Right lobe of liver (tissue), 6 donors: Measurements from ENCODE around the gene ITPR2. TPM values are rescaled to one million over a fixed set of nuclear protein-coding genes. Genes with fewer than 3 reads are reported as not detected.
"Not testable (repeated sequence)": the region's sequence is repeated elsewhere in the genome, so short reads cannot be mapped to it uniquely, and the experiment has no call there.

Experiments used
- ATAC-seq, 4 donors: fragments of 200-7000 bp; cut with Tn5 transposase; one replicate each; pipeline ENCODE4 v1.9.1; 2020; ENCODE audit warnings: mild to moderate bottlenecking in 4 of 4, moderate library complexity in 4 of 4
- DNase-seq, 3 donors: peaks; one replicate each; pipeline ENCODE4 v3.0.0-alpha.2; 2020
- H3K27ac ChIP-seq, 3 donors: fragments of 200-600 bp; one replicate each; pipeline ENCODE4 v1.8.0; 2022
- H3K27me3 ChIP-seq, 2 donors: fragments of 200-600 bp; one replicate each; pipeline ENCODE4 v1.8.0; 2022
- H3K36me3 ChIP-seq, 4 donors: fragments of 200-600 bp; sonication (generic) in 1 of 4; one replicate each; pipeline versions ENCODE4 v1.5.1 to v1.8.0; 2017 to 2022; ENCODE audit warnings: control low read depth in 1 of 4
- H3K4me1 ChIP-seq, 4 donors: fragments of 200-600 bp; sonication (generic) in 1 of 4; one replicate each; pipeline versions ENCODE4 v1.5.1 to v1.8.0; 2017 to 2022; ENCODE audit warnings: control low read depth in 1 of 4
- H3K4me3 ChIP-seq, 3 donors: fragments of 200-600 bp; one replicate each; pipeline ENCODE4 v1.8.0; 2022
- H3K9me3 ChIP-seq, 4 donors: fragments of 200-600 bp; sonication (generic) in 1 of 4; one replicate each; pipeline versions ENCODE4 v1.5.1 to v1.8.0; 2017 to 2022; ENCODE audit warnings: control low read depth in 1 of 4
- CTCF ChIP-seq, 4 donors: fragments of 200-600 bp in 3 of 4; fragments of 450-650 bp in 1 of 4; IDR thresholded peaks; one replicate each; pipeline versions ENCODE4 v1.5.1 to v1.8.0; 2016 to 2022; ENCODE audit warnings: antibody characterized with exemption in 4 of 4, mild to moderate bottlenecking in 2 of 4
- POLR2A ChIP-seq: fragments of 450-650 bp; IDR thresholded peaks from one replicate; pipeline ENCODE4 v1.6.1; 2017; ENCODE audit warnings: antibody characterized with exemption, mild to moderate bottlenecking
- WGBS: methylation state at CpG from one replicate; pipeline ENCODE4 v1.1.6; 2018; ENCODE audit warnings: low coverage, low lambda C conversion rate; ENCODE audit not compliant: insufficient coverage; ENCODE audit errors: missing lambda C conversion rate; 5-methylcytosine and 5-hydroxymethylcytosine counted together
- intact Hi-C, 2 donors: fragments of 100-400 bp; cut with DNase I; formaldehyde crosslinking; loops; one replicate each; pipeline versions ENCODE4 v1.11.2 to v1.14.1; 2022
- total RNA-seq, 6 experiments: library from RNA; depleted of rRNA in 2 of 6; stranded (reverse); fragments of >200 nt in 2 of 6; fragmentation: NEBNext Ultra II Directional in 3 of 6; extraction: Animal tissue kit (Norgen Biotek cat#: 25700) in 3 of 6; gene quantifications; one replicate each; pipeline versions ENCODE4 v1.1.0 to v1.2.4, GENCODE V29; 2016 to 2023
- donor health status: DM: no; HTN: yes; CAD: no.
- donor health status: DM: no; HTN: no; CAD: no.
- donor health status: DM: no; HTN: no; CAD: no.
- donor health status: DM: no; HTN: yes; CAD: no.
- donor health status: DM: no; HTN: yes; CAD: no.

ITPR2 gene
- total RNA-seq, 6 experiments from 2014 or later: 39.3 to 114 (median 57.2) TPM

DNA sequence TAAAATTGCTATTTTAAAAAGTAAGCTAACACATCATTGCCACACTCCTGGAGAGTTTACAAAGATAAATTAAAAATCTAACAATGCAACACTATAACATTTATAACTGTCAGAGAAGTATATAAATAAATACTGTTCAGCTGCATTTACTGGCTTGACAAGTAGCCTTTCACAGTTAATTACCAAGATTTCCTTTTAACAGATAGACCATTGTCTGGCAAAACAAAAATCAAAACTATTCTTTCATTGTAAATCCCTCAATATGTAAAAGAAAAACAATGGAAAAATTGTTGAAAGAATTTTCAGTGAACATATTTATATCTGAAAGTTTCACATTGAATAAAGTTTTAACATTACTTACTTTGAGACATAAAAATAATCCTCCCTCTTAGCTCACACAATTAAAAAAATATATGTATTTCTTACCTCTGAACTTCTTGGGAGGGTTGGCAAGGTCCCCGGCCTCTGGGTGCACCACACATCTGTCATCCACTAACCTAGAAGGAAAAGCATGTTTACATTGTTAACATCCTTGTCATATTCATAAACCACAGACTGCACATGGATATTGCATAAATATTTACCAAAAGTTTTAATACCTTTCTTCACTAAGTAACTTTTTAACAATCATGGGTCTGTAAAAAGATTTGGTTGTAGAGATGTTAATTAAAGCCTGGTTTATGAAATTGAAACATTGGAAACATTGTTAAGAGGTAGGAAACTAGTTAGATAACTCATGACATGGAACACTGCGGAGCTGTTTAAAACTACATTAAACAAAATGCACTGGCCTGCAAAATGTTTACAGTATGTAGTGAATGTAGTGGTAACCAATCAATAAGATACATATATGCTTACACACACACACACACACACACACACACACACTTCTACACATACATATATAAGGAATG is 43.0 kb downstream of the ITPR2 start:
- H3K9me3 ChIP-seq: no peaks in the 10 kb centered on the region
- H3K4me1 ChIP-seq: peaks cover 0 to 33% (median 11%) of the 10 kb centered on the region in 4 donors
- TF ChIP-seq POLR2A (no peak), CTCF (IDR thresholded peaks at IDR 0.05) (no peak)
- no peak for ATAC-seq
- H3K36me3 ChIP-seq: peaks cover 0 to 5% (median 0%) of the 10 kb centered on the region in 4 donors
- no peaks in the 10 kb centered on the region for H3K27me3 ChIP-seq
- intact Hi-C loops: no loop called here
- no peak overlapping the region for H3K4me3 ChIP-seq
- H3K27ac ChIP-seq: no peak overlapping the region
- DNase-seq: no peak
- 50% methylated on average over 2 of the region's 2 CpGs for WGBS

DNA sequence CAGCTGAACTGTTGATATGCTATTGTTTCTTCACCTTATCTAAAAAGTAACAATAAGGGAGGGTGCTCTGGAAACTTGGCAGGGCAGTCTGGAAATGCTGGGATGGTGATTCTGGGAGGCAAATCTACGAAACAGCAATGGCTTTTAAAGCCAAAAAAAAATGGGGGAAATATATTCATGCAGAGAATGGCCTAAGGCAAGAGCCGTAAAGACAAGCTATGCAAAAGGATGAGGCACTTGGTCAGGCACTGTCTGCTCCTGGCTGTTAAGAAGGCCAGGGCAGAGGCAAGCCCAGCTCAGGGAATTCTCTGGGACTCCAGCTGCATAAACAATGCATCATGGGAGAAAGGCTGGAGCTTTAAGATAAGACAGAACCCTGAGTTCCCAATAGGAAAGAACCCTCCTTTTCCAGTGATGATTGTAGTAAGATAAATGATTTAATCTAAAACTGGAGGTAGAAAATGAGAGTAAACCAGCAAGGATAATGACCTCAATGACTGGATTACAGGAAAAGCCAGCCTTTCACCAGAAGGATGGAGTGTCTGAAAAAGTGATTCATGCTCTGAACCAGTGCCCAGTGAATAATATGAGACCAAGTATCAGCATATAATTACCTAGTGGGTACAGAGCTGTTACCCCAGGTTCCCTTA is 46.0 kb downstream of the ITPR2 start:
- H3K4me3 ChIP-seq: no peak overlapping the region
- no peaks in the 10 kb centered on the region for H3K27me3 ChIP-seq
- DNase-seq: no peak
- no peaks in the 10 kb centered on the region for H3K9me3 ChIP-seq
- peaks cover 0 to 19% (median 8%) of the 10 kb centered on the region in 4 donors for H3K4me1 ChIP-seq
- TF ChIP-seq CTCF (IDR thresholded peaks at IDR 0.05): no peak
- no peak for TF ChIP-seq POLR2A
- peaks cover 0 to 5% (median 0%) of the 10 kb centered on the region in 4 donors for H3K36me3 ChIP-seq
- 76% methylated on average over 2 of the region's 2 CpGs for WGBS
- H3K27ac ChIP-seq: peak overlapping the region in 1 of 3 donors; percentile 9
- ATAC-seq: peak in 2 of 4 donors; percentile 50 to 92
- intact Hi-C loops: no loop called here

DNA sequence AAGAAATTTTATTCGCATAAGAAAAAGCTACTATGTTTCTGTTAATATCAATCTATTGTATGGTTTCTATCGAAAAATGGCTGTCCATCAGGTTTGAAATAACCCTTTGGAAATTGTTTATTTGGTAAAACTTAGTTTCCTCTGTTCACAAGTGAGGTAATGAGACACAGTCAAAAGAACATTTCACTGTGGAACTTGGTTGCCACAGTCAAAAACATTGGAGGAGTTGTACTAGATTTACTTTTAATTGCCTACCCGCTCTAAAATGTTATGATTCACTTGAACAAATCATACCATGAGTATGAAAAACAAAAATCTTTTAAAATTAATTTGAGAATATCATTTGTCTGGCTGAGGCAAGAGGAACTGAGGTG is 46.5 kb downstream of the ITPR2 start:
- 82% methylated on average over 3 of the region's 3 CpGs for WGBS

GRCh38 chr12:26783816-26784379 is 49.1 kb downstream of the ITPR2 start:
- 75% methylated on average over 3 of the region's 3 CpGs for WGBS
- DNase-seq, H3K4me1 ChIP-seq, H3K9me3 ChIP-seq, ATAC-seq, H3K27me3 ChIP-seq, intact Hi-C loops, H3K4me3 ChIP-seq, H3K27ac ChIP-seq, H3K36me3 ChIP-seq: not testable (repeated sequence)

More for the DNA sequence above, 46.5 kb downstream of the ITPR2 start:
- TF ChIP-seq CTCF (IDR thresholded peaks at IDR 0.05) (no peak), POLR2A (no peak)
- H3K9me3 ChIP-seq: no peaks in the 10 kb centered on the region
- no peaks in the 10 kb centered on the region for H3K27me3 ChIP-seq
- no peak for DNase-seq
- no peak overlapping the region for H3K4me3 ChIP-seq
- H3K27ac ChIP-seq: peak overlapping the region in 1 of 3 donors; percentile 9
- peaks cover 0 to 14% (median 8%) of the 10 kb centered on the region in 4 donors for H3K4me1 ChIP-seq
- intact Hi-C loops: no loop called here
- no peak for ATAC-seq
- H3K36me3 ChIP-seq: peaks cover 0 to 5% (median 0%) of the 10 kb centered on the region in 4 donors
